ENCODE measurements around the gene LRRC71. TPM values are rescaled to one million over a fixed set of nuclear protein-coding genes. Genes with fewer than 3 reads are reported as not detected.

LRRC71 gene
- total RNA-seq, 1 donor from 2014 or later: not detected

DNA sequence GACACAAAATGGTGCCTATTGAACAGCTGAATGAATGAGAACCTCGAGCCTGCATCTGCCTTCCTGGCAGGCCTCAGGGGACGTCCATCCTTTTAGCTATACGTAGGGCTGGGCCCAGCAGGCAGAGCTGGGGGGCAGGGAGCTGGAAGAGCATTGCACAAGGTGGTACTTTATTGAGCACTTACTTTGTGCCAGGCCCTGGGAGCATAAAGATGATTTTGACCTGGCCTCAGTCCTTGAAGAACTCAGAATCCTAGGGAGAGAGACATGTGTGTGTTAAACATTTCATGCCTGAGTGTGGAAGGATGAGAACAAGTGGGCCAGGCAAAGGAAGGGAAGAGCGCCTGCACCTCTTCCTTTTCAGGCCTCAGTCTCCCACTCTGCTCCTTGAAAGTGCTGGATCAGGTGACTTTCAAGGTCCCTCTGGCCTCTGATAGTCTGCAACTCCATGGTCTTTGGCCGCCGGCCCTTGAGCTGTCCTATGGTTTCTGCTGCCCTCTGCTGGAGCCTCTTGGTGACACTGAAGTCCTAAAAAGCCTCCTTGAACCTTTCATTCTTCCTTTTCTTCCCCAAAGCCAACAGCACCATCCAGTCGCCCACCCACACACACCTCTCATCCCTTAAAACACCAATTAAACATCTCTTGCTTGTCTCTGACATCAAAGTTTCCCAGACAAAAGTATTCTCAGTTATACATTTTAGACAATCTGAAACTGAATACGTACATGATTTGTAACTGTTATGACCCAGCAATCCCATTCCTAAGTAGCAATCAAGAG is 30.4 kb upstream of the LRRC71 start:
- DNase-seq (ENCODE audit: extremely low spot score in 2 of 2): no peak
- TF ChIP-seq POLR2A (IDR thresholded peaks at IDR 0.05) (no peak), CTCF (IDR thresholded peaks at IDR 0.05) (peak; percentile 56 to 87 (median 75)), POLR2AphosphoS5 (IDR thresholded peaks at IDR 0.05; ENCODE audit: insufficient read depth in 1 of 2, low read depth in 1 of 2) (no peak)
- Histone ChIP-seq H3K36me3 (no peaks in the 10 kb centered on the region), H3K4me1 (peaks cover 12% of the 10 kb centered on the region), H3K27ac (no peak overlapping the region), H3K9me3 (no peaks in the 10 kb centered on the region), H3K27me3 (no peaks in the 10 kb centered on the region), H3K4me3 (no peak overlapping the region)
- intact Hi-C loops (cut with DNase I): no loop called here

GRCh38 chr1:156892190-156893047 is 28.0 kb upstream of the LRRC71 start:
- peaks cover 32% of the 10 kb centered on the region for H3K4me1 ChIP-seq

GRCh38 chr1:156893048-156893953 is 27.1 kb upstream of the LRRC71 start, which contains the start of gene PEAR1:
PEAR1 (plus strand) TSS chr1:156893718; CDS start chr1:156903927, 10,209 bp downstream.
- no peak for DNase-seq (ENCODE audit: extremely low spot score in 2 of 2)
- no peaks in the 10 kb centered on the region for H3K9me3 ChIP-seq
- no peaks in the 10 kb centered on the region for H3K27me3 ChIP-seq
- TF ChIP-seq POLR2AphosphoS5 (IDR thresholded peaks at IDR 0.05; ENCODE audit: insufficient read depth in 1 of 2, low read depth in 1 of 2) (peak in 1 of 2 donors; percentile 64), CTCF (IDR thresholded peaks at IDR 0.05) (no peak), POLR2A (IDR thresholded peaks at IDR 0.05) (no peak)
- no peaks in the 10 kb centered on the region for H3K36me3 ChIP-seq
- peak within 1 kb of the TSS; percentile 89 for H3K27ac ChIP-seq
- H3K4me3 ChIP-seq: peak within 1 kb of the TSS; percentile 44 to 54
- intact Hi-C loops (cut with DNase I): no loop called here
- peaks cover 37% of the 10 kb centered on the region for H3K4me1 ChIP-seq

More at GRCh38 chr1:156892190-156893047, 28.0 kb upstream of the LRRC71 start:
- Histone ChIP-seq H3K4me3 (peak overlapping the region; percentile 44 to 54), H3K27ac (peak overlapping the region; percentile 89), H3K9me3 (no peaks in the 10 kb centered on the region), H3K36me3 (no peaks in the 10 kb centered on the region), H3K27me3 (no peaks in the 10 kb centered on the region)
- DNase-seq (ENCODE audit: extremely low spot score in 2 of 2): peak in 1 of 2 donors; percentile 94
- intact Hi-C loops (cut with DNase I): no loop called here
- TF ChIP-seq POLR2A (IDR thresholded peaks at IDR 0.05): no peak
- TF ChIP-seq CTCF (IDR thresholded peaks at IDR 0.05): peak; percentile 52 to 90 (median 84)
- TF ChIP-seq POLR2AphosphoS5 (IDR thresholded peaks at IDR 0.05; ENCODE audit: insufficient read depth in 1 of 2, low read depth in 1 of 2): peak; percentile 66 to 74

- no peaks in the 10 kb centered on the region for H3K9me3 ChIP-seq
- intact Hi-C loops (cut with DNase I): no loop called here
- peaks cover 37% of the 10 kb centered on the region for H3K4me1 ChIP-seq
- no peaks in the 10 kb centered on the region for H3K27me3 ChIP-seq
- DNase-seq (ENCODE audit: extremely low spot score in 2 of 2): no peak
- H3K36me3 ChIP-seq: no peaks in the 10 kb centered on the region
- H3K4me3 ChIP-seq: peak overlapping the region; percentile 44 to 54
- peak overlapping the region; percentile 89 for H3K27ac ChIP-seq
- TF ChIP-seq POLR2A (IDR thresholded peaks at IDR 0.05) (no peak), POLR2AphosphoS5 (IDR thresholded peaks at IDR 0.05; ENCODE audit: insufficient read depth in 1 of 2, low read depth in 1 of 2) (no peak), CTCF (IDR thresholded peaks at IDR 0.05) (no peak)
Observed at GRCh38 chr1:156894001-156894400, 26.4 kb upstream of the LRRC71 start.
